ENCODE measurements around the gene TNF. TPM values are rescaled to one million over a fixed set of nuclear protein-coding genes. Genes with fewer than 3 reads are reported as not detected.

The TNF gene
- total RNA-seq, 1 donor from 2014 or later: 1.2 TPM

- Mint-ChIP-seq H3K36me3 (ENCODE audit: low read depth, unreplicated experiment) (peaks cover 2% of the 10 kb centered on the region), H3K27ac (ENCODE audit: unreplicated experiment) (no peak overlapping the region), H3K9me3 (ENCODE audit: unreplicated experiment) (no peaks in the 10 kb centered on the region), H3K4me3 (ENCODE audit: unreplicated experiment) (no peak overlapping the region), H3K27me3 (ENCODE audit: low read depth, unreplicated experiment) (peaks cover 11% of the 10 kb centered on the region), H3K4me1 (ENCODE audit: low read depth, unreplicated experiment) (peaks cover 9% of the 10 kb centered on the region)
- Histone ChIP-seq H4K20me1 (ENCODE audit: insufficient read depth, low read length) (no peaks in the 10 kb centered on the region), H3K9me3 (ENCODE audit: insufficient read depth, low read depth, low read length) (no peaks in the 10 kb centered on the region), H3K27ac (ENCODE audit: low read depth, low read length) (no peak overlapping the region), H2AFZ (ENCODE audit: low read depth, low read length) (no peak overlapping the region), H3K9ac (ENCODE audit: low read length) (no peak overlapping the region), H3K4me1 (ENCODE audit: insufficient read depth, low read length) (no peaks in the 10 kb centered on the region), H3K4me3 (ENCODE audit: insufficient read depth, low read depth, low read length) (no peak overlapping the region), H3K4me2 (ENCODE audit: low read length) (no peak overlapping the region), H3K79me2 (ENCODE audit: insufficient read depth, low read length) (no peaks in the 10 kb centered on the region), H3K27me3 (ENCODE audit: insufficient read depth, low read length) (no peaks in the 10 kb centered on the region), H3K36me3 (ENCODE audit: insufficient read depth, low read length) (no peaks in the 10 kb centered on the region)
- no peak for FAIRE-seq
- DNase-seq (ENCODE audit: low read depth): no peak
- no peak for TF ChIP-seq CTCF (IDR thresholded peaks at IDR 0.05; ENCODE audit: insufficient read depth, low read depth, low read length)
- no peak for TF ChIP-seq EZH2 (IDR thresholded peaks at IDR 0.05; ENCODE audit: insufficient read depth, low read length)
These were observed 7.6 kb upstream of the TNF start for GRCh38 chr6:31567531-31568370.

- H3K9ac ChIP-seq (ENCODE audit: low read length): no peak overlapping the region
- H3K4me3 ChIP-seq (ENCODE audit: insufficient read depth, low read depth, low read length): no peak overlapping the region
- no peak overlapping the region for H3K4me2 ChIP-seq (ENCODE audit: low read length)
- Mint-ChIP-seq H3K4me3 (ENCODE audit: unreplicated experiment) (no peak overlapping the region), H3K27me3 (ENCODE audit: low read depth, unreplicated experiment) (peaks cover 15% of the 10 kb centered on the region), H3K9me3 (ENCODE audit: unreplicated experiment) (no peaks in the 10 kb centered on the region), H3K27ac (ENCODE audit: unreplicated experiment) (no peak overlapping the region), H3K4me1 (ENCODE audit: low read depth, unreplicated experiment) (peaks cover 9% of the 10 kb centered on the region), H3K36me3 (ENCODE audit: low read depth, unreplicated experiment) (peaks cover 2% of the 10 kb centered on the region)
- no peak for FAIRE-seq
- H3K9me3 ChIP-seq (ENCODE audit: insufficient read depth, low read depth, low read length): no peaks in the 10 kb centered on the region
- H3K4me1 ChIP-seq (ENCODE audit: insufficient read depth, low read length): no peaks in the 10 kb centered on the region
- H4K20me1 ChIP-seq (ENCODE audit: insufficient read depth, low read length): no peaks in the 10 kb centered on the region
- TF ChIP-seq EZH2 (IDR thresholded peaks at IDR 0.05; ENCODE audit: insufficient read depth, low read length): no peak
- TF ChIP-seq CTCF (IDR thresholded peaks at IDR 0.05; ENCODE audit: insufficient read depth, low read depth, low read length): no peak
- no peaks in the 10 kb centered on the region for H3K27me3 ChIP-seq (ENCODE audit: insufficient read depth, low read length)
- H3K27ac ChIP-seq (ENCODE audit: low read depth, low read length): no peak overlapping the region
- no peak overlapping the region for H2AFZ ChIP-seq (ENCODE audit: low read depth, low read length)
- no peaks in the 10 kb centered on the region for H3K79me2 ChIP-seq (ENCODE audit: insufficient read depth, low read length)
- no peak for DNase-seq (ENCODE audit: low read depth)
- no peaks in the 10 kb centered on the region for H3K36me3 ChIP-seq (ENCODE audit: insufficient read depth, low read length)
These were observed 6.8 kb upstream of the TNF start for GRCh38 chr6:31568537-31568961.

All from astrocyte (in vitro differentiated cells and primary cell).